NAMALWA (cell line): ENCODE results near the gene LIFR.

ENCODE experiments used
- DNase-seq: peaks from one replicate; pipeline ENCODE4 v3.0.0-alpha.2; 2015; ENCODE audit warnings: low spot score

The LIFR gene

GRCh38 chr5:38515092-38515491 lies 41.4 kb downstream of the LIFR start:
- DNase-seq: no peak

- DNase-seq: no peak
Measured at GRCh38 chr5:38509185-38509584, 47.3 kb downstream of the LIFR start.

GRCh38 chr5:38506302-38506701 lies 50.1 kb downstream of the LIFR start:
- DNase-seq: no peak

GRCh38 chr5:38500573-38501260 lies 55.7 kb downstream of the LIFR start:
- DNase-seq: no peak

GRCh38 chr5:38497946-38498345 lies 58.5 kb downstream of the LIFR start:
- no peak for DNase-seq

GRCh38 chr5:38494763-38495162 lies 61.7 kb downstream of the LIFR start:
- no peak for DNase-seq

GRCh38 chr5:38494175-38494574 lies 62.3 kb downstream of the LIFR start:
- no peak for DNase-seq

GRCh38 chr5:38483805-38484398 lies 72.5 kb downstream of the LIFR start:
- DNase-seq: no peak

GRCh38 chr5:38479315-38479904 lies 77.0 kb downstream of the LIFR start:
- DNase-seq: no peak

GRCh38 chr5:38478878-38479277 lies 77.6 kb downstream of the LIFR start:
- DNase-seq: no peak

GRCh38 chr5:38478166-38478565 lies 78.3 kb downstream of the LIFR start:
- DNase-seq: no peak

GRCh38 chr5:38473008-38473407 lies 83.4 kb downstream of the LIFR start:
- DNase-seq: no peak

GRCh38 chr5:38472541-38472940 lies 83.9 kb downstream of the LIFR start:
- DNase-seq: no peak

- DNase-seq: no peak
Measured at GRCh38 chr5:38471709-38472108, 84.7 kb downstream of the LIFR start.

- DNase-seq: no peak
Measured at GRCh38 chr5:38469707-38470267, 86.7 kb downstream of the LIFR start.

GRCh38 chr5:38468978-38469706 lies 87.3 kb downstream of the LIFR start:
- no peak for DNase-seq

- no peak for DNase-seq
Measured at GRCh38 chr5:38468202-38468673, 88.2 kb downstream of the LIFR start.

- DNase-seq: no peak
Measured at GRCh38 chr5:38467353-38468040, 88.9 kb downstream of the LIFR start.

GRCh38 chr5:38466424-38467189 lies 89.8 kb downstream of the LIFR start:
- DNase-seq: no peak

GRCh38 chr5:38465702-38466423 lies 90.6 kb downstream of the LIFR start:
- DNase-seq: no peak
